H1 (cell line): ENCODE results near the gene ENPEP. TPM values are rescaled to one million over a fixed set of nuclear protein-coding genes. Genes with fewer than 3 reads are reported as not detected.
"Not testable (repeated sequence)": the region's sequence is repeated elsewhere in the genome, so short reads cannot be mapped to it uniquely, and the experiment has no call there.

Experiments
- CTCF ChIA-PET: fragments of 300-600 bp; sonication (Branson Sonifier 250); formaldehyde crosslinking; loops from one replicate; lab custom pipeline; 2021; ENCODE audit not compliant: partially characterized antibody; lab: Charles Lee
- POLR2A ChIA-PET: fragments of 300-600 bp; sonication (Branson Sonifier 250); formaldehyde crosslinking; loops from one replicate; lab custom pipeline; 2021; ENCODE audit warnings: inconsistent platforms; ENCODE audit not compliant: partially characterized antibody; lab: Charles Lee
- DNase-seq, 2 experiments: peaks; one replicate each; pipeline versions ENCODE4 v3.0.0 to v3.0.0-alpha.2; 2010 to 2022; ENCODE audit warnings: low spot score in 2 of 2, low read depth in 1 of 2, mixed read lengths in 1 of 2
- FAIRE-seq: peaks from 2 replicates; lab custom pipeline; 2011; peaks lifted over from hg19 to GRCh38; lab: Jason Lieb, UNC
- H2AFZ ChIP-seq: 2 replicates; pipeline ENCODE4 v1.8.1; 2012; ENCODE audit warnings: low read length, inconsistent platforms
- H2AK5ac ChIP-seq: 2 replicates; pipeline ENCODE4 v1.6.1; 2013; ENCODE audit warnings: low read depth, low read length
- H2BK120ac ChIP-seq: replicated peaks from 2 replicates; pipeline ENCODE3; 2013; ENCODE audit warnings: low read depth, low read length, inconsistent platforms
- H2BK12ac ChIP-seq: 2 replicates; pipeline ENCODE4 v1.6.1; 2013; ENCODE audit warnings: low read depth, low read length
- H2BK15ac ChIP-seq: 2 replicates; pipeline ENCODE4 v1.6.1; 2013; ENCODE audit warnings: low read length
- H2BK20ac ChIP-seq: 2 replicates; pipeline ENCODE4 v1.6.1; 2013; ENCODE audit warnings: low read length
- H2BK5ac ChIP-seq: 2 replicates; pipeline ENCODE4 v1.6.1; 2013; ENCODE audit warnings: low read depth, low read length
- H3K14ac ChIP-seq: 2 replicates; pipeline ENCODE4 v1.6.1; 2013; ENCODE audit warnings: inconsistent platforms; ENCODE audit not compliant: insufficient read length
- H3K18ac ChIP-seq: 2 replicates; pipeline ENCODE4 v1.6.1; 2013; ENCODE audit warnings: low read length; ENCODE audit errors: extremely low read depth
- H3K23ac ChIP-seq: 2 replicates; pipeline ENCODE4 v1.6.1; 2013; ENCODE audit warnings: inconsistent platforms; ENCODE audit not compliant: insufficient read length
- H3K23me2 ChIP-seq: 2 replicates; pipeline ENCODE4 v1.6.1; 2013; ENCODE audit warnings: low read depth, low read length
- H3K27ac ChIP-seq: 2 replicates; pipeline ENCODE4 v1.6.1; 2011; ENCODE audit warnings: low read depth, low read length, inconsistent platforms
- H3K27me3 ChIP-seq, 4 experiments: replicated peaks in 1 of 4; 1 replicate in 1 of 4; 2 replicates in 3 of 4; pipeline versions ENCODE4 v1.6.1 to v1.8.1; 2011 to 2013; ENCODE audit warnings: low read length in 3 of 4, mild to moderate bottlenecking in 3 of 4, inconsistent platforms in 2 of 4, mixed read lengths in 2 of 4, moderate library complexity in 1 of 4; ENCODE audit not compliant: control insufficient read depth in 3 of 4, insufficient read depth in 3 of 4; ENCODE audit errors: extremely low read depth in 1 of 4
- H3K36me3 ChIP-seq, 4 experiments: 2 replicates each; pipeline versions ENCODE4 v1.6.1 to v1.8.1; 2011 to 2013; ENCODE audit warnings: mild to moderate bottlenecking in 4 of 4, low read length in 3 of 4, moderate library complexity in 2 of 4, control low read depth in 1 of 4, inconsistent platforms in 1 of 4; ENCODE audit not compliant: insufficient read depth in 4 of 4, control insufficient read depth in 2 of 4
- H3K4ac ChIP-seq: replicated peaks from 2 replicates; pipeline ENCODE3; 2013; ENCODE audit warnings: low read length, low read depth, mixed read lengths, inconsistent platforms; ENCODE audit not compliant: insufficient read length
- H3K4me1 ChIP-seq, 4 experiments: replicated peaks in 1 of 4; 1 replicate in 1 of 4; 2 replicates in 3 of 4; pipeline versions ENCODE4 v1.6.1 to v1.8.1; 2011 to 2013; ENCODE audit warnings: low read length in 3 of 4, inconsistent platforms in 2 of 4, mixed read lengths in 1 of 4; ENCODE audit not compliant: insufficient read depth in 4 of 4, control insufficient read depth in 3 of 4
- H3K4me2 ChIP-seq, 2 experiments: 2 replicates each; pipeline versions ENCODE4 v1.6.1 to v1.8.1; 2011 to 2013; ENCODE audit warnings: low read depth in 2 of 2, low read length in 2 of 2, control low read depth in 1 of 2, inconsistent platforms in 1 of 2, mild to moderate bottlenecking in 1 of 2; ENCODE audit not compliant: insufficient read depth in 1 of 2
- H3K4me3 ChIP-seq, 4 experiments: fragments of 200-600, 300-600 bp in 1 of 4; sonication (generic), shearing (Covaris generic), sonication (Bioruptor Twin) in 1 of 4; 2 replicates each; pipeline versions ENCODE4 v1.5.1 to v1.8.1; 2011 to 2016; ENCODE audit warnings: low read length in 4 of 4, low read depth in 3 of 4, control low read depth in 2 of 4, inconsistent platforms in 2 of 4, mild to moderate bottlenecking in 2 of 4, mixed read lengths in 1 of 4, moderate library complexity in 1 of 4; ENCODE audit not compliant: insufficient read depth in 2 of 4; ENCODE audit errors: extremely low read depth in 1 of 4
- H3K56ac ChIP-seq: replicated peaks from 2 replicates; pipeline ENCODE3; 2013; ENCODE audit warnings: low read depth, mild to moderate bottlenecking, mixed read lengths, low read length, inconsistent platforms; ENCODE audit not compliant: insufficient read length
- H3K79me1 ChIP-seq: 2 replicates; pipeline ENCODE4 v1.6.1; 2013; ENCODE audit warnings: low read depth, low read length, control low read depth
- H3K79me2 ChIP-seq, 2 experiments: 2 replicates each; pipeline versions ENCODE4 v1.6.1 to v1.8.1; 2012 to 2013; ENCODE audit warnings: low read length in 2 of 2, mild to moderate bottlenecking in 2 of 2, inconsistent platforms in 1 of 2; ENCODE audit not compliant: insufficient read depth in 2 of 2, control insufficient read depth in 1 of 2
- H3K9ac ChIP-seq, 4 experiments: replicated peaks in 1 of 4; 1 replicate in 1 of 4; 2 replicates in 3 of 4; pipeline versions ENCODE4 v1.6.1 to v1.8.1; 2011 to 2013; ENCODE audit warnings: low read depth in 3 of 4, low read length in 3 of 4, control low read depth in 2 of 4, mild to moderate bottlenecking in 2 of 4, moderate library complexity in 2 of 4, inconsistent platforms in 1 of 4; ENCODE audit errors: extremely low read depth in 1 of 4
- H3K9me3 ChIP-seq, 2 experiments: 2 replicates each; pipeline versions ENCODE4 v1.6.1 to v1.8.1; 2012 to 2013; ENCODE audit warnings: mild to moderate bottlenecking in 2 of 2, moderate library complexity in 2 of 2, control low read depth in 1 of 2, inconsistent platforms in 1 of 2, low read depth in 1 of 2, low read length in 1 of 2, mixed read lengths in 1 of 2; ENCODE audit not compliant: insufficient read depth in 2 of 2
- H4K20me1 ChIP-seq, 2 experiments: replicated peaks in 1 of 2; 2 replicates each; pipeline versions ENCODE3 to v1.8.1; 2011 to 2013; ENCODE audit warnings: inconsistent platforms in 2 of 2, low read length in 2 of 2, mild to moderate bottlenecking in 1 of 2; ENCODE audit not compliant: insufficient read depth in 2 of 2, control insufficient read depth in 1 of 2
- H4K5ac ChIP-seq: 2 replicates; pipeline ENCODE4 v1.6.1; 2013; ENCODE audit warnings: low read length, low read depth, mixed read lengths, inconsistent platforms; ENCODE audit not compliant: insufficient read length
- H4K8ac ChIP-seq: 2 replicates; pipeline ENCODE4 v1.8.0; 2013; ENCODE audit warnings: mild to moderate bottlenecking, moderate library complexity, low read length, inconsistent platforms; ENCODE audit not compliant: insufficient read depth; ENCODE audit errors: extremely low read depth
- H4K91ac ChIP-seq: replicated peaks from 2 replicates; pipeline ENCODE3; 2013; ENCODE audit warnings: low read length, mixed read lengths, inconsistent platforms; ENCODE audit not compliant: insufficient read length
- SP1 ChIP-seq: IDR thresholded peaks from 2 replicates; pipeline ENCODE4 v1.6.1; 2011; ENCODE audit warnings: low read depth, low read length
- WGBS, 2 experiments: shearing (Covaris generic) in 1 of 2; methylation state at CpG; one replicate each; pipeline versions ENCODE4 v1.1.6 to v1.1.7; 2013 to 2015; ENCODE audit warnings: low lambda C conversion rate in 2 of 2, mixed read lengths in 2 of 2, inconsistent platforms in 1 of 2, low coverage in 1 of 2, missing lambda C conversion rate in 1 of 2; ENCODE audit not compliant: insufficient replicate concordance in 2 of 2, insufficient coverage in 1 of 2, insufficient read length in 1 of 2; ENCODE audit errors: extremely low coverage in 1 of 2, missing lambda C conversion rate in 1 of 2; 5-methylcytosine and 5-hydroxymethylcytosine counted together
- polyA plus RNA-seq, 7 experiments: library from polyadenylated mRNA; depleted of rRNA in 3 of 7; stranded (reverse) in 5 of 7; unstranded in 2 of 7; fragments of >200 nt in 5 of 7; fragments of 200-250 nt in 2 of 7; gene quantifications; 1 replicate in 5 of 7; 2 replicates in 1 of 7; 4 replicates in 1 of 7; pipeline versions ENCODE4 v1.2.1 to v1.2.3, GENCODE V29; 2011 to 2013; ENCODE audit warnings: missing spikeins in 2 of 7, mixed read lengths in 2 of 7
- total RNA-seq: library from RNA; stranded (reverse); fragmentation: NEBNext Ultra II Directional; extraction: Animal tissue kit (Norgen Biotek cat#: 25700); gene quantifications from 2 replicates; pipeline ENCODE4 v1.2.1, GENCODE V29; 2021

The ENPEP gene
- total and polyA plus RNA-seq, 2 of the 8 experiments (the other 6 are each of a cell fraction or from before 2014, with no cell fraction given) = 0.09 to 0.61 TPM

DNA sequence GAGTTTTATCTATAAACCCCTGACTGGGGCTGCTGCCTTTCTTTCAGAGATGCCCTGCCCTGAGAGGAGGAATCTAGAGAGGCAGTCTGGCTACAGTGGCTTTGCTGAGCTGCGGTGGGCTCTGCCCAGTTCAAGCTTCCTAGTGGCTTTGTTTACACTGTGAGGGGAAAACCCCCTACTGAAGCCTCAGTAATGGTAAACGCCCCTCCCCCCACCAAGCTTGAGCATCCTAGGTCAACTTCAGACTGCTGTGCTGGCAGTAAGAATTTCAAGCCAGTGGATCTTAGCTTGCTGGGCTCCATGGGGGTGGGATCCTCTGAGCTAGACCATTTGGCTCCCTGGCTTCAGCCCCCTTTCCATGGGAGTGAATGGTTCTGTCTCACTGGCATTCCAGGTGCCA lies 44.1 kb upstream of the ENPEP start:
- H2AK5ac ChIP-seq, H3K9ac ChIP-seq, H3K4me2 ChIP-seq, DNase-seq, H4K20me1 ChIP-seq, H3K79me2 ChIP-seq, H3K4me1 ChIP-seq, H2AFZ ChIP-seq, H4K5ac ChIP-seq, H2BK20ac ChIP-seq, H3K18ac ChIP-seq, H2BK15ac ChIP-seq, H3K23me2 ChIP-seq, FAIRE-seq, H4K91ac ChIP-seq, H3K23ac ChIP-seq, H3K56ac ChIP-seq, H2BK12ac ChIP-seq, H4K8ac ChIP-seq, H3K36me3 ChIP-seq, H3K79me1 ChIP-seq, H3K9me3 ChIP-seq, H2BK5ac ChIP-seq, H3K27ac ChIP-seq, H3K27me3 ChIP-seq, H3K14ac ChIP-seq: not testable (repeated sequence)
- ChIA-PET POLR2A (interaction anchor here (1.1 kb wide), 1 partner anchor 20 kb away, joined by 4 read pairs; no protein-coding TSS in a partner anchor), CTCF (interaction anchor here (0.7 kb wide), 1 partner anchor 75 kb away, joined by 3 read pairs; no protein-coding TSS in a partner anchor)
- WGBS, 2 experiments = 75% methylated on average over 2 of the region's 2 CpGs; no CpG with 5 or more reads in 1 of the 2 experiments
- 0 out of 2 replicates have a peak, but pooled peaks have one; percentile 23 for TF ChIP-seq SP1
- TF ChIP-seq, all 59 proteins: peak for 1; not testable (repeated sequence) for 58
- not testable (repeated sequence) for H3K4me3 ChIP-seq, H3K4ac ChIP-seq, H2BK120ac ChIP-seq

DNA sequence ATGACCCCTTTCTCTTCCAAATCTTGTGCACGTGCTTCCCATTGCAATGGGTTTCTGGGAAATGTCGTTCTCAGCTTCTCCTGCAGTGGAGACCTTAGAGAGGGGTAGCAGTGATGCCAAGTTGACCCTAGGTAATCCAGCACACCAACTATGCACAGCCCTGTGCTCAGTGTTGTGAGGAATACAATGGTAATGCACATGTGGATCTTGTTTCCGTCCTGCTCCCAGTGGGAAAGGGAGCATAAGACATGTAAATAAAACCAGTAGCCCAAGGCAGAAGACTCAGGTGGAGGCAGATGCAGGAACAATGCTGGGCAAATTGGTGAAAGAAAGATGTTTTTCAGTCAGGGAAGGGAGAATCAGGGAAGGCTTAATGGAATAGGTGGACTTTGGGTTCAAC lies 38.7 kb upstream of the ENPEP start:
- H3K4me2 ChIP-seq, H2BK15ac ChIP-seq, H2BK12ac ChIP-seq, CTCF ChIA-PET, H4K91ac ChIP-seq, H2BK5ac ChIP-seq, H3K4me1 ChIP-seq, H3K18ac ChIP-seq, H2AK5ac ChIP-seq, POLR2A ChIA-PET, H3K23ac ChIP-seq, H3K27ac ChIP-seq, H3K56ac ChIP-seq, H3K4ac ChIP-seq, H3K36me3 ChIP-seq, H4K20me1 ChIP-seq, H4K8ac ChIP-seq, H3K9ac ChIP-seq, H3K79me1 ChIP-seq, H3K14ac ChIP-seq, H3K23me2 ChIP-seq, H2BK120ac ChIP-seq, H2BK20ac ChIP-seq, H3K4me3 ChIP-seq, H3K79me2 ChIP-seq, H3K9me3 ChIP-seq, FAIRE-seq, DNase-seq, H3K27me3 ChIP-seq, H4K5ac ChIP-seq: not testable (repeated sequence)
- 81% methylated on average over 3 of the region's 3 CpGs; no CpG with 5 or more reads in 1 of the 2 experiments for WGBS, 2 experiments
- 0 out of 2 replicates have a peak overlapping the region, but pooled peaks have one; percentile 51 for H2AFZ ChIP-seq
